Measurements from ENCODE around the gene RBM38. TPM values are rescaled to one million over a fixed set of nuclear protein-coding genes. Genes with fewer than 3 reads are reported as not detected.

The RBM38 gene
- total RNA-seq, 1 experiment from 2014 or later: 39.2 TPM

DNA sequence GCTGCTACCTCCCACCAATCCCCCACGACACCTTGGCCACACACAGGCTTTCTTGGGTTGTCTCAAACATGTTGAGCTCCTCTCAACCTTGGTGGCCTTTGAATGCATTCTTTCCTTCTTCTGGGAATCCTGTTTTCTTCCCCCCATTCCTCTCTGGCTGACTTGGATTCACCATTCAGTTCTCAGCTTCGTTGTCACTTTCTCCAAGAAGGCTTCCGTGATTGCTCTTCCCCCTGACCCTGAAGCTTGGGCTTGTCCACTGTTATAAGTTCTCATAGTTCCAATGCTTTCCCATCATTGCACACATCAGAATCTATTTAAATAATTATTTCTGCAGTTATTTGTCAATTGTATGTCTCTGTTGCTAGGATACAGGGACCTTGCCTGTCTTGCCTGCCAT lies 64.2 kb downstream of the RBM38 start:
- Mint-ChIP-seq H3K27ac (ENCODE audit: unreplicated experiment) (no peak overlapping the region), H3K9me3 (ENCODE audit: unreplicated experiment) (no peaks in the 10 kb centered on the region), H3K27me3 (ENCODE audit: insufficient read depth, unreplicated experiment) (peaks cover 7% of the 10 kb centered on the region), H3K36me3 (ENCODE audit: insufficient read depth, unreplicated experiment) (no peaks in the 10 kb centered on the region), H3K4me1 (ENCODE audit: low read depth, unreplicated experiment) (no peaks in the 10 kb centered on the region), H3K4me3 (ENCODE audit: unreplicated experiment) (no peak overlapping the region)
- ChIA-PET CTCF (interaction anchor here (0.8 kb wide), 1 partner anchor 34 kb away, joined by 3 read pairs; no protein-coding TSS in a partner anchor), POLR2A (no interaction called here)
- H3K4me3 ChIP-seq (ENCODE audit: low read depth, low read length): no peak overlapping the region
- no peaks in the 10 kb centered on the region for H3K4me1 ChIP-seq
- no peaks in the 10 kb centered on the region for H3K27me3 ChIP-seq (replicated peaks; ENCODE audit: control insufficient read depth, insufficient read depth, low read length)
- DNase-seq: no peak
- BruUV-seq (replicated peaks): no TSS peak
- H3K36me3 ChIP-seq (ENCODE audit: control insufficient read depth, insufficient read depth, low read length): no peaks in the 10 kb centered on the region
- intact Hi-C loops (cut with micrococcal nuclease; ENCODE audit: unreplicated experiment): no loop called here
- no peaks in the 10 kb centered on the region; the same call in 1 of the 2 replicates for H3K9me3 ChIP-seq
- TF ChIP-seq, protein P1, sequence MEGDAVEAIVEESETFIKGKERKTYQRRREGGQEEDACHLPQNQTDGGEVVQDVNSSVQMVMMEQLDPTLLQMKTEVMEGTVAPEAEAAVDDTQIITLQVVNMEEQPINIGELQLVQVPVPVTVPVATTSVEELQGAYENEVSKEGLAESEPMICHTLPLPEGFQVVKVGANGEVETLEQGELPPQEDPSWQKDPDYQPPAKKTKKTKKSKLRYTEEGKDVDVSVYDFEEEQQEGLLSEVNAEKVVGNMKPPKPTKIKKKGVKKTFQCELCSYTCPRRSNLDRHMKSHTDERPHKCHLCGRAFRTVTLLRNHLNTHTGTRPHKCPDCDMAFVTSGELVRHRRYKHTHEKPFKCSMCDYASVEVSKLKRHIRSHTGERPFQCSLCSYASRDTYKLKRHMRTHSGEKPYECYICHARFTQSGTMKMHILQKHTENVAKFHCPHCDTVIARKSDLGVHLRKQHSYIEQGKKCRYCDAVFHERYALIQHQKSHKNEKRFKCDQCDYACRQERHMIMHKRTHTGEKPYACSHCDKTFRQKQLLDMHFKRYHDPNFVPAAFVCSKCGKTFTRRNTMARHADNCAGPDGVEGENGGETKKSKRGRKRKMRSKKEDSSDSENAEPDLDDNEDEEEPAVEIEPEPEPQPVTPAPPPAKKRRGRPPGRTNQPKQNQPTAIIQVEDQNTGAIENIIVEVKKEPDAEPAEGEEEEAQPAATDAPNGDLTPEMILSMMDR (IDR thresholded peaks at IDR 0.05; ENCODE audit: insufficient read depth in 1 of 2, low read depth in 1 of 2, low read length in 1 of 2, severe bottlenecking in 1 of 2, unreplicated experiment in 1 of 2): no peak

DNA sequence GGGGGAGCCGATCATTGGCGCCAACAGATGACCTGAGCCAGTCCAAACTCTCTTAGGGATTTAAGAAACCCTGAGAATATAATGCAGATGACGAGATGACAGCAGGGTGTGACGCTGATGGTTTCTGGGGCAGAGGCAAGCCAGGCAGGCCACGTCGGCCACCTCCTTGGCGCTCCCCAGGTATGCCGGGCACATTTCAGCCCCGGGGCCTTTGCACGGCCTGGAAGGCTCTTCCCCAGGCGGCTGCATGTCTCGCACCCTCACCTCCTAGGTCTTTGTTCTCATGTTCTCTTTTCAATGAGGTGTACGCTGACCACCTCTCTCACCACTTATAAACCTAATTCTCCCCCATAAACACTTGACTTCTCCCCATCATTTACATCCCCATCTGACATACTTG lies 64.9 kb downstream of the RBM38 start:
- no TSS peak for BruUV-seq (replicated peaks)
- H3K4me3 ChIP-seq (ENCODE audit: low read depth, low read length): no peak overlapping the region
- H3K4me1 ChIP-seq: no peaks in the 10 kb centered on the region
- TF ChIP-seq, protein P1 (IDR thresholded peaks at IDR 0.05; ENCODE audit: insufficient read depth in 1 of 2, low read depth in 1 of 2, low read length in 1 of 2, severe bottlenecking in 1 of 2, unreplicated experiment in 1 of 2): no peak
- no peak for DNase-seq
- intact Hi-C loops (cut with micrococcal nuclease; ENCODE audit: unreplicated experiment): no loop called here
- peaks cover 7% of the 10 kb centered on the region for H3K27me3 Mint-ChIP-seq (ENCODE audit: insufficient read depth, unreplicated experiment)
- H3K9me3 Mint-ChIP-seq (ENCODE audit: unreplicated experiment): no peaks in the 10 kb centered on the region
- H3K27me3 ChIP-seq (replicated peaks; ENCODE audit: control insufficient read depth, insufficient read depth, low read length): no peaks in the 10 kb centered on the region
- H3K36me3 Mint-ChIP-seq (ENCODE audit: insufficient read depth, unreplicated experiment): no peaks in the 10 kb centered on the region
- H3K4me3 Mint-ChIP-seq (ENCODE audit: unreplicated experiment): no peak overlapping the region
- POLR2A ChIA-PET: no interaction called here
- no peaks in the 10 kb centered on the region for H3K4me1 Mint-ChIP-seq (ENCODE audit: low read depth, unreplicated experiment)
- CTCF ChIA-PET: no interaction called here
- H3K36me3 ChIP-seq (ENCODE audit: control insufficient read depth, insufficient read depth, low read length): no peaks in the 10 kb centered on the region
- no peak overlapping the region for H3K27ac Mint-ChIP-seq (ENCODE audit: unreplicated experiment)
- H3K9me3 ChIP-seq: no peaks in the 10 kb centered on the region; the same call in 1 of the 2 replicates

DNA sequence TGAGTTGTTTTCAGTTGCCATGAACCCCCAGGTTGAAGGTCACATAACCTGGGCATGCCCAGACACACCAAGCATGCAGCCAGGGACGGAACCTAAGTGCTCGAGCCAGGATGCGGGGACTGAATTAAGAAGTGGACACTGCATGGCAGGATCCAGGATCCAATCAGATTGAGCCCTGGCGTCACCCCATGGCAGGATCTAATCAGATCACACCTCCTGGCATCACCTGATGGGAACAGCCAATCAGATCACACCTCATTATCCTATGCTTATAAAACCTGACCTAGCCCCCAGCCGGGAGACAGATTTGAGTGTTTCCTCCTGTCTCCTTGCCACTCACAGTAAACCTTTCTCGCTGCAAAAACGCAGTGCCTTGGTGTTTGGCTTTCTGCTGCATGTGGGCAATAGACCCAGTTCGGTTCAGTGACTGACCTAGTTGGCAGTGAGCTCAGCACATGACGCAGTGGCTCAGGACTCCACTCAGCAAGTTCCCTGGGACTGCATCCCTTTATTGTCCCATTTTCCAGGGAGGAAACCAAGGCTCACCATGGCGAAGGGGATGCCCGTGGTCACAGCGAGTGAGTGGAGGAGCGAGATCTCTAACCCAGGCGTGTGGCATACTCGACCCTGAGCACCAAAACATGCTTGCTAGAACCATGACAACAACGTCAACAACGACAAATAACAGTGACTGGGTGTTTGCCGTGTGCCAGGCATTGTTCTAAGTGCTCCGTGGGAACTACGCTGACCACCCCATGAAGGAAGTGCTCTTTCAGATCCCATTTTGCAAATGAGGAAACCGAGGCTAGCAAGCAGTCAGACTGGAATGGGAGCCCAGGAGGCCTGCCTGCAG lies 66.3 kb downstream of the RBM38 start:
- no peak overlapping the region for H3K4me3 ChIP-seq (ENCODE audit: low read depth, low read length)
- Mint-ChIP-seq H3K4me1 (ENCODE audit: low read depth, unreplicated experiment) (no peaks in the 10 kb centered on the region), H3K27ac (ENCODE audit: unreplicated experiment) (no peak overlapping the region), H3K36me3 (ENCODE audit: insufficient read depth, unreplicated experiment) (no peaks in the 10 kb centered on the region), H3K4me3 (ENCODE audit: unreplicated experiment) (no peak overlapping the region), H3K27me3 (ENCODE audit: insufficient read depth, unreplicated experiment) (peaks cover 3% of the 10 kb centered on the region), H3K9me3 (ENCODE audit: unreplicated experiment) (no peaks in the 10 kb centered on the region)
- H3K36me3 ChIP-seq (ENCODE audit: control insufficient read depth, insufficient read depth, low read length): no peaks in the 10 kb centered on the region
- ChIA-PET POLR2A (no interaction called here), CTCF (no interaction called here)
- H3K4me1 ChIP-seq: no peaks in the 10 kb centered on the region
- no peak for DNase-seq
- no TSS peak for BruUV-seq (replicated peaks)
- no peaks in the 10 kb centered on the region; the same call in 1 of the 2 replicates for H3K9me3 ChIP-seq
- TF ChIP-seq, protein P1 (IDR thresholded peaks at IDR 0.05; ENCODE audit: insufficient read depth in 1 of 2, low read depth in 1 of 2, low read length in 1 of 2, severe bottlenecking in 1 of 2, unreplicated experiment in 1 of 2): no peak
- H3K27me3 ChIP-seq (replicated peaks; ENCODE audit: control insufficient read depth, insufficient read depth, low read length): no peaks in the 10 kb centered on the region
- intact Hi-C loops (cut with micrococcal nuclease; ENCODE audit: unreplicated experiment): no loop called here

Measured in Caco-2 (cell line).